ENCODE results near the gene PHF1. TPM values are rescaled to one million over a fixed set of nuclear protein-coding genes. Genes with fewer than 3 reads are reported as not detected.

The PHF1 gene
- total RNA-seq, 1 experiment from 2014 or later: 68.3 TPM

DNA sequence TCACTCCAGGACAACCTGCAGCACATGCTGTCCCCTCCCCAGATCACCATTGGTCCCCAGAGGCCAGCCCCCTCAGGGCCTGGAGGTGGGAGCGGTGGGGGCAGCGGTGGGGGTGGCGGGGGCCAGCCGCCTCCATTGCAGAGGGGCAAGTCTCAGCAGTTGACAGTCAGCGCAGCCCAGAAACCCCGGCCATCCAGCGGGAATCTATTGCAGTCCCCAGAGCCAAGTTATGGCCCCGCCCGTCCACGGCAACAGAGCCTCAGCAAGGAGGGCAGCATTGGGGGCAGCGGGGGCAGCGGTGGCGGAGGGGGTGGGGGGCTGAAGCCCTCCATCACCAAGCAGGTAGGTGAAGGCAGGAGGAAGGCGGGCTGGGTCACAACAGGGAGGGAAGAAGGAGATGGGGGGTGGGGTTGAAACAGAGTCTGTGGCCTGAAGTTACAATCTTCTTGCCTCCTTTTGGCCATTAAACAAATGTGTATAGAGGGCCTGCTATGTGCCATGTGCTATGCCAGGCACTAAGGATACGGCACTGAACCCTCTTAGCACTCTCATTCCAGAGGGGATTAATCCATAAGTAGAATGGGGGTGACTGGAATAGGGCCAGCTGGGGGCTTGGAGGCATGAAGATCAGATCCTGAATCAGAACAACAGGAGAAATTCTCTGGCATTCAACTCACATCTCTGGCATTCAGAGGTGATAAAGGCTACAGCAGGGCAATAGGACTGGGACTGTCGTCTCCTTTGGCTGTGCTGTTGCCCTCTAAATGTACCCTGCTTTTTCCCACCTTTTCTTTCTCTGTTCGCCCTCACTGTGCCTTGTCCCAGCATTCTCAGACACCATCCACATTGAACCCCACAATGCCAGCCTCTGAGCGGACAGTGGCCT lies 33.0 kb downstream of the PHF1 start:
- no peak overlapping the region for H3K27ac Mint-ChIP-seq (ENCODE audit: unreplicated experiment)
- H3K4me3 Mint-ChIP-seq (ENCODE audit: low read depth, unreplicated experiment): no peak overlapping the region
- no peaks in the 10 kb centered on the region for H3K36me3 Mint-ChIP-seq (ENCODE audit: insufficient read depth, unreplicated experiment)
- no peaks in the 10 kb centered on the region for H3K4me1 Mint-ChIP-seq (ENCODE audit: low read depth, unreplicated experiment)
- no peak for DNase-seq
- CTCF ChIA-PET: interaction anchor here (0.5 kb wide), 1 partner anchor 75 kb away, joined by 3 read pairs; no protein-coding TSS in a partner anchor
- no peaks in the 10 kb centered on the region for H3K27me3 Mint-ChIP-seq (ENCODE audit: unreplicated experiment)
- TF ChIP-seq, protein P1, sequence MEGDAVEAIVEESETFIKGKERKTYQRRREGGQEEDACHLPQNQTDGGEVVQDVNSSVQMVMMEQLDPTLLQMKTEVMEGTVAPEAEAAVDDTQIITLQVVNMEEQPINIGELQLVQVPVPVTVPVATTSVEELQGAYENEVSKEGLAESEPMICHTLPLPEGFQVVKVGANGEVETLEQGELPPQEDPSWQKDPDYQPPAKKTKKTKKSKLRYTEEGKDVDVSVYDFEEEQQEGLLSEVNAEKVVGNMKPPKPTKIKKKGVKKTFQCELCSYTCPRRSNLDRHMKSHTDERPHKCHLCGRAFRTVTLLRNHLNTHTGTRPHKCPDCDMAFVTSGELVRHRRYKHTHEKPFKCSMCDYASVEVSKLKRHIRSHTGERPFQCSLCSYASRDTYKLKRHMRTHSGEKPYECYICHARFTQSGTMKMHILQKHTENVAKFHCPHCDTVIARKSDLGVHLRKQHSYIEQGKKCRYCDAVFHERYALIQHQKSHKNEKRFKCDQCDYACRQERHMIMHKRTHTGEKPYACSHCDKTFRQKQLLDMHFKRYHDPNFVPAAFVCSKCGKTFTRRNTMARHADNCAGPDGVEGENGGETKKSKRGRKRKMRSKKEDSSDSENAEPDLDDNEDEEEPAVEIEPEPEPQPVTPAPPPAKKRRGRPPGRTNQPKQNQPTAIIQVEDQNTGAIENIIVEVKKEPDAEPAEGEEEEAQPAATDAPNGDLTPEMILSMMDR (IDR thresholded peaks at IDR 0.05; ENCODE audit: unreplicated experiment): no peak
- no TSS peak for BruUV-seq (replicated peaks)
- H3K9me3 Mint-ChIP-seq (ENCODE audit: low read depth, unreplicated experiment): no peaks in the 10 kb centered on the region
- intact Hi-C loops (cut with micrococcal nuclease; ENCODE audit: unreplicated experiment): no loop called here

DNA sequence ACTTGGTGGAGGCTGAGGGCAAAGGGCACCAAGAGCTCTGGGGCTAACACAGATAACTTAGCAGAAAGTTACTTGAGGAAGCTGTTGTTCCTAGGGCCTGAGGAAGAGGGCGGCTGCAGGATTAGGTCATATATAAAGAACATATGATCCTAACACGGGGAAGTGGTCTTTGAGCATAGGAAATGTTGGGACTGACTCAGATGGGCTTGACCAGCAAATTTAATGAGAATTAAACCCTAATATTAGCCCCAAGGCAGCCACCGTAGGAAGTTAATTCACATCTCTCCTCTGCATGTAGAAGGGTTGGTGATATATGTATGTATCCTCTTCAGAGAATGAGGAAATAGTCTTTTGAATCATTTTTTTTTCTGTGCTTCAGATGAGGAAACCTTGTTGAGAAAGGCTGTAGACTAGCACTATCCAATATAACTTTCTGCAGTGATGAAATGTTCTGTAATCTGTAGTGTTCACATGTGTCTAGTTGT lies 34.3 kb downstream of the PHF1 start:
- no TSS peak for BruUV-seq (replicated peaks)
- H3K27me3 Mint-ChIP-seq (ENCODE audit: unreplicated experiment): no peaks in the 10 kb centered on the region
- H3K27ac Mint-ChIP-seq (ENCODE audit: unreplicated experiment): no peak overlapping the region
- no peaks in the 10 kb centered on the region for H3K36me3 Mint-ChIP-seq (ENCODE audit: insufficient read depth, unreplicated experiment)
- TF ChIP-seq, protein P1 (IDR thresholded peaks at IDR 0.05; ENCODE audit: unreplicated experiment): no peak
- DNase-seq: no peak
- no peak overlapping the region for H3K4me3 Mint-ChIP-seq (ENCODE audit: low read depth, unreplicated experiment)
- intact Hi-C loops (cut with micrococcal nuclease; ENCODE audit: unreplicated experiment): no loop called here
- H3K9me3 Mint-ChIP-seq (ENCODE audit: low read depth, unreplicated experiment): no peaks in the 10 kb centered on the region
- CTCF ChIA-PET: interaction anchor here (0.7 to 1.0 kb wide), 2 partner anchors 9 to 28 kb away, joined by 3 to 6 read pairs; no protein-coding TSS in a partner anchor
- no peaks in the 10 kb centered on the region for H3K4me1 Mint-ChIP-seq (ENCODE audit: low read depth, unreplicated experiment)

DNA sequence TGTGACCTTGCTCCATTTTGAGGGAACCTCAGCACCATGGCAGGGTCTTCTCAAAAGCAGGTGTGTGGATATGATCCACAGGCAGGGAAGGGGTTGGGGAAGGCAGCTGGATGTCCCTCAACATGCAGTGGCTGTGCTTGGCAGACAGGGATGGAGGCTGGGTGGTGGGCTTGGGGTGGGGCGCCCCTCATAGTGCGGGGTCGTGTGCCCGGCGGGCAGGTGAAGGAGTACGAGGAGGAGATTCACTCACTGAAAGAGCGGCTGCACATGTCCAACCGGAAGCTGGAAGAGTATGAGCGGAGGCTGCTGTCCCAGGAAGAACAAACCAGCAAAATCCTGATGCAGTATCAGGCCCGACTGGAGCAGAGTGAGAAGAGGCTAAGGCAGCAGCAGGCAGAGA lies 35.5 kb downstream of the PHF1 start:
- H3K27ac Mint-ChIP-seq (ENCODE audit: unreplicated experiment): no peak overlapping the region
- no peak for DNase-seq
- CTCF ChIA-PET: interaction anchor here (0.6 to 0.7 kb wide), 2 partner anchors 59 to 1345 kb away, joined by 3 read pairs; no protein-coding TSS in a partner anchor
- BruUV-seq (replicated peaks): no TSS peak
- no peaks in the 10 kb centered on the region for H3K9me3 Mint-ChIP-seq (ENCODE audit: low read depth, unreplicated experiment)
- no peak overlapping the region for H3K4me3 Mint-ChIP-seq (ENCODE audit: low read depth, unreplicated experiment)
- no peaks in the 10 kb centered on the region for H3K27me3 Mint-ChIP-seq (ENCODE audit: unreplicated experiment)
- intact Hi-C loops (cut with micrococcal nuclease; ENCODE audit: unreplicated experiment): no loop called here
- TF ChIP-seq, protein P1 (IDR thresholded peaks at IDR 0.05; ENCODE audit: unreplicated experiment): no peak
- H3K36me3 Mint-ChIP-seq (ENCODE audit: insufficient read depth, unreplicated experiment): no peaks in the 10 kb centered on the region
- no peaks in the 10 kb centered on the region for H3K4me1 Mint-ChIP-seq (ENCODE audit: low read depth, unreplicated experiment)

DNA sequence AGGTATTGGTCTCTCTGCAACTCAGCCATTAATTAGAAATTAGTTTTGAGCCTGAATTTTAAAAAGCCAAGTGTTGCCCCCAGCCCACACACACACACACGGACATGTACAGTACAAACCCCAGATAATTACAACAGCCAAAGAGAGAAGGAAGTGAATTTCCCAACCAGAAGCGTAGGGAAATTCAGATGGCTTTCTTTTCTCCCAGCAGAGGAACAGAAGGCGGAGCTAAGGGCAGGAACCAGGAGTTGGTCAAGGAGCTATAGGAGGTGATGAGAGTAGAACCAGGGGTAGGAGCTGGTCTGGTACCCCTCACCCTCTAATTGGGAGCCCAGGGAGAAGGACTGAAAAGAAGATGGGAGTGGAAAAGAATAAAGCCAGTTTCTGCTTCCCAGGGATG lies 39.6 kb downstream of the PHF1 start:
- Mint-ChIP-seq H3K4me3 (ENCODE audit: low read depth, unreplicated experiment) (no peak overlapping the region), H3K36me3 (ENCODE audit: insufficient read depth, unreplicated experiment) (peaks cover 27% of the 10 kb centered on the region), H3K27ac (ENCODE audit: unreplicated experiment) (no peak overlapping the region), H3K4me1 (ENCODE audit: low read depth, unreplicated experiment) (peaks cover 9% of the 10 kb centered on the region), H3K9me3 (ENCODE audit: low read depth, unreplicated experiment) (no peaks in the 10 kb centered on the region), H3K27me3 (ENCODE audit: unreplicated experiment) (no peaks in the 10 kb centered on the region)
- CTCF ChIA-PET: interaction anchor here (0.6 to 0.8 kb wide), 3 partner anchors 67 to 503 kb away, joined by 3 to 4 read pairs (median 4); partner anchors contain the start of gene WDR46
- DNase-seq: no peak
- intact Hi-C loops (cut with micrococcal nuclease; ENCODE audit: unreplicated experiment): no loop called here
- no TSS peak for BruUV-seq (replicated peaks)
- TF ChIP-seq, protein P1 (IDR thresholded peaks at IDR 0.05; ENCODE audit: unreplicated experiment): no peak
